Activated CD8-positive, alpha-beta T cell treated with anti-CD3 and anti-CD28 coated beads, Interleukin-2, amount 10 ng/mL, durations not matched to agents 7 days and 5 days (primary cell): ENCODE data around the gene PDCD11. TPM values are rescaled to one million over a fixed set of nuclear protein-coding genes. Genes with fewer than 3 reads are reported as not detected.

Source experiments
- ATAC-seq: fragments of 150-1000 bp; cut with Tn5 transposase; one replicate; pipeline ENCODE4 v1.10.0; 2021; ENCODE audit warnings: moderate library complexity
- CTCF ChIA-PET: fragments of 350-600 bp; sonication (Branson Sonifier 250); formaldehyde crosslinking; loops from one replicate; lab custom pipeline; 2021; ENCODE audit warnings: antibody characterized with exemption; lab: Charles Lee
- POLR2A ChIA-PET: fragments of 350-600 bp; sonication (Branson Sonifier 250); formaldehyde crosslinking; loops from one replicate; lab custom pipeline; 2021; ENCODE audit warnings: antibody characterized with exemption; lab: Charles Lee
- DNase-seq: peaks from one replicate; pipeline ENCODE4 v3.0.0-alpha.2; 2020
- H3K27ac Mint-ChIP-seq: one replicate; pipeline ENCODE4 v1.8.0; 2021; ENCODE audit warnings: mild to moderate bottlenecking, mixed read lengths
- H3K27me3 Mint-ChIP-seq: one replicate; pipeline ENCODE4 v1.8.0; 2021; ENCODE audit warnings: low read depth, mixed read lengths
- H3K36me3 Mint-ChIP-seq: one replicate; pipeline ENCODE4 v1.8.0; 2021; ENCODE audit warnings: low read depth, mixed read lengths
- H3K4me1 Mint-ChIP-seq: one replicate; pipeline ENCODE4 v1.8.0; 2021; ENCODE audit warnings: low read depth, mixed read lengths
- H3K4me3 Mint-ChIP-seq: one replicate; pipeline ENCODE4 v1.8.0; 2021; ENCODE audit warnings: mild to moderate bottlenecking, mixed read lengths
- H3K9me3 Mint-ChIP-seq: one replicate; pipeline ENCODE4 v1.8.0; 2022; ENCODE audit warnings: mixed read lengths; ENCODE audit not compliant: insufficient read depth
- total RNA-seq, 2 experiments: library from RNA; stranded (reverse); gene quantifications; one replicate each; pipeline ENCODE4 v1.2.3, GENCODE V29; 2021

The PDCD11 gene
- total RNA-seq, 2 experiments from 2014 or later, result 57.1 to 57.4 TPM

DNA sequence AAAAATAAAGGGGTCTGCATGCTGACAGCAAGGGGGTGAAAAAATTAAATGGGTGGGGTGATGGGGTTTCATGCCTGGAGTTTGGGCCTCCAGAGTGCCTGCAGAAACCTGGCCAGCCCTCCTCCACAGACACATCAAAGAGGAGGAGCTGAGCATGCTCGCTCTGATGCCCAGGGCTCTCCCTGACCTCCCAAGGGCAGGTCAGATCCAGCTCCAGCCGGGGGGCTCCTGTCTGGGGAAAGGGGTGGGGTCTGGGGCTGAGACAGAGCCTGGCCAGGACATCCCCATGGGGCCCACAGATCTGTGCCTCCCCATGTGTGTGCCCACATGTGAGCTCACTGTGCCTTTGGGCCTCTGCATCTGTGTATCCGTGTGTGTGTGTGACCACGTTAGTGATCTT lies 63.2 kb downstream of the PDCD11 start:
- ChIA-PET POLR2A (interaction anchor here (1.7 kb wide), 1 partner anchor 11 kb away, joined by 8 read pairs; no protein-coding TSS in a partner anchor), CTCF (interaction anchor here (1.1 to 1.9 kb wide), 4 partner anchors 10 to 44 kb away, joined by 3 to 9 read pairs (median 3); no protein-coding TSS in a partner anchor)
- H3K27me3 Mint-ChIP-seq, result no peaks in the 10 kb centered on the region
- H3K4me1 Mint-ChIP-seq, result peaks cover 54% of the 10 kb centered on the region
- no peak for DNase-seq
- peak; percentile 27 for ATAC-seq
- H3K27ac Mint-ChIP-seq, result peak overlapping the region; percentile 86
- peaks cover 4% of the 10 kb centered on the region for H3K36me3 Mint-ChIP-seq
- H3K9me3 Mint-ChIP-seq, result no peaks in the 10 kb centered on the region
- H3K4me3 Mint-ChIP-seq, result peak overlapping the region; percentile 57

DNA sequence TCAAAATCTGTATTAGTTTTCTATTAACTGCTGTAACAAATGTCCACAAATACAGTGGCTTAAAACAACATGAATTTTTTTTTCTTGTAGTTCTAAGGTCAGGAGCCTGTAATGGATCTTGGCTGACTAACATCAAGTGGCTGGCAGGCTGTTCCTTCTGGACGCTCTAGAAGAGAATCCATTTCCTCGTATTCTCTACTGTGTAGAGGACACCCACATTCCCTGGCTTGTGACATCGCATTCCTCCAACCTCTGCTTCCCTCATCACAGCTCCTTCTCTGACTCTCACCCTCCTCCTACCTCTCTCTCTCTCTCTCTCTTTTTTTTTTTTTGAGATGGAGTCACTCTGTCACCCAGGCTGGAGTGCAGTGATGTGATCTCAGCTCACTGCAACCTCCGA lies 67.1 kb downstream of the PDCD11 start:
- ChIA-PET POLR2A (interaction anchor here (0.9 kb wide), 1 partner anchor 10 kb away, joined by 3 read pairs; no protein-coding TSS in a partner anchor), CTCF (interaction anchor here (1.6 to 2.1 kb wide), 2 partner anchors 11 to 13 kb away, joined by 5 to 6 read pairs; partner anchors contain the start of gene CALHM2)
- Mint-ChIP-seq H3K9me3 (no peaks in the 10 kb centered on the region), H3K27ac (no peak overlapping the region), H3K4me1 (peaks cover 65% of the 10 kb centered on the region), H3K27me3 (no peaks in the 10 kb centered on the region), H3K36me3 (peaks cover 4% of the 10 kb centered on the region), H3K4me3 (no peak overlapping the region)
- ATAC-seq (no peak), DNase-seq (no peak)

DNA sequence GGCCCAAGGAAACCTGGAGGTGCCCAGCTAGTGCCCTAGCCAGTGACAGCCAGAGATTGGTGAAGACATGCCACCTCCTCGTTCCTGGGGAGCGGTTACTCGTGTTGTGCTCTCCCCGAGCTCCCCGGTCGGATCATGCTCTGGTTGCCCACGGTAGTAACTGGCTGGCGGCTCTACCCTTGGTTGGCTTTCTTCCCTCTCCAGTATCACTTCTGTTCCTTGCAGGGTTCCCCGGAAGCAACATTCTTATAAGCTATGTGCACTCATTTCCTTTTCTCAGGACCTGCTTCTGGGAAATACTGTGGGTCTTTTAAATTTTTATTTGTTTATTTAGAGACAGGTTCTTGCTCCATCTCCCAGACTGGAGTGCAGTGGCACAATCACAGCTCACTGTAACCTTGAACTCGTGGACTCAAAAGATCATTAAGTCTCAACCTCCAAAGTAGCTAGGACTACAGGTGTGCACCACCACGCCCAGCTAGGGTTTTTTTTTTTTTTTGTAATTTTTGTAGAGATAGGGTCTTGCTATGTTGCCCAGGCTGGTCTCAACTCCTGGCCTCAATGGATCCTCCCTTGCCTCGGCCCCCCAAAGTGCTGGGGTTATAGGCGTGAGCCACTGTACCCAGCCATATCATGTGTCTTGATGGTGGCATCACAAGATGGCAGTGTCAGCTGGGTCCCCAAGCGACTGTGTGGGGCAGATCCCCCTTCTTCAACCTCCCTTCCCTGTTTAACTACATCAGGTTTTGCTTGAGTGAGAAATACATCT lies 69.2 kb downstream of the PDCD11 start:
- DNase-seq (no peak), ATAC-seq (no peak)
- no peaks in the 10 kb centered on the region for H3K27me3 Mint-ChIP-seq
- ChIA-PET POLR2A (no interaction called here), CTCF (interaction anchor here (0.7 to 1.7 kb wide), 4 partner anchors 11 to 40 kb away, joined by 3 to 5 read pairs (median 3); no protein-coding TSS in a partner anchor)
- H3K9me3 Mint-ChIP-seq, result no peaks in the 10 kb centered on the region
- no peak overlapping the region for H3K4me3 Mint-ChIP-seq
- H3K27ac Mint-ChIP-seq, result no peak overlapping the region
- H3K36me3 Mint-ChIP-seq, result peaks cover 13% of the 10 kb centered on the region
- peaks cover 63% of the 10 kb centered on the region for H3K4me1 Mint-ChIP-seq

DNA sequence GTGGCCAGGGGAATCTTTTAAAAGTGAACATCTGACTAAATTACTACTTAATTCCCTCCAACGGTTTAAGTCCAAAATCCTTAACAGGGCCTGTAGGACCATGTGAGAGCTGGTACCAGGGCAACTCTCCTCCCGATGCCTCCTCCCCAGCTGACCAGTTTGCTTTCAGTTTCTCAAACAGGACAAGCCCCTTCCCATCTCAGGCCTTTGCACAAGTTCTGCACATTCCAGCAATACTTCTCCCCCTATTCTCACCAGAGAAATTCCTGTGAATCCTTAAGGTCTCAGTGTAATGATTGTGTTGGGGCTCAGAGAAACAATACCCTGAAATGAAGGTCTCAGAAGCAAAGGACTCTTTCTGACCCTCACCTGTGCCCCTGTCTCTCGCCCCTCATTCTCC lies 70.3 kb downstream of the PDCD11 start:
- H3K27ac Mint-ChIP-seq, result peak overlapping the region; percentile 70
- DNase-seq, result no peak
- H3K36me3 Mint-ChIP-seq, result peaks cover 15% of the 10 kb centered on the region
- H3K4me3 Mint-ChIP-seq, result no peak overlapping the region
- H3K4me1 Mint-ChIP-seq, result peaks cover 70% of the 10 kb centered on the region
- POLR2A ChIA-PET, result interaction anchor here (0.7 kb wide), 1 partner anchor 15 kb away, joined by 5 read pairs; the partner anchor contains the start of gene CALHM2
- ATAC-seq, result no peak
- H3K27me3 Mint-ChIP-seq, result no peaks in the 10 kb centered on the region
- no peaks in the 10 kb centered on the region for H3K9me3 Mint-ChIP-seq
- CTCF ChIA-PET, result interaction anchor here (1.0 to 1.7 kb wide), 2 partner anchors 15 to 19 kb away, joined by 3 to 5 read pairs; no protein-coding TSS in a partner anchor

DNA sequence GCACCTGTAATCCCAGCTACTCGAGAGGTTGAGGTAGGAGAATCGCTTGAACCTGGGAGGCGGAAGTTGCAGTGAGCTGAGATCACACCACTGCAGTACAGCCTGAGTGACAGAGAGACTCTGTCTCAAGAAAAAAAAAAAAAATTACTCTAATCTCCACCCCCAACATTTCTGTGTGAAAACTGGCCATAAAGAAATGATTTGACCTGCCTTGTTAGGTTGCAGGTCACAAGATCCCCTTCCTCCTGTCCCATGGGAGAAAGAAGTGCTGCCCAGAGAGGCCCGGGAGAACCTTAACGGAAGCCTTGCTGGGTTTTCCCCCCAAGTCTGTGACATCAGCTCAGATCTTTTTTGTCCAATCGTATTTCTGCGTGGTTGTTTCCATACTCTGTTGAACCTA lies 71.0 kb downstream of the PDCD11 start:
- Mint-ChIP-seq H3K27me3 (no peaks in the 10 kb centered on the region), H3K27ac (peak overlapping the region; percentile 63), H3K4me1 (peaks cover 77% of the 10 kb centered on the region), H3K4me3 (no peak overlapping the region), H3K9me3 (no peaks in the 10 kb centered on the region), H3K36me3 (peaks cover 15% of the 10 kb centered on the region)
- ATAC-seq (no peak), DNase-seq (no peak)
- POLR2A ChIA-PET, result interaction anchor here (0.7 kb wide), 1 partner anchor 16 kb away, joined by 5 read pairs; the partner anchor contains the start of gene CALHM2
- CTCF ChIA-PET, result interaction anchor here (1.0 kb wide), 1 partner anchor 16 kb away, joined by 5 read pairs; no protein-coding TSS in a partner anchor

GRCh38 chr10:103469201-103469600 lies 72.8 kb downstream of the PDCD11 start:
- peaks cover 84% of the 10 kb centered on the region for H3K4me1 Mint-ChIP-seq
- CTCF ChIA-PET, result interaction anchor here (0.7 to 1.2 kb wide), 4 partner anchors 10 to 17 kb away, joined by 3 to 6 read pairs (median 4); partner anchors contain the start of genes CALHM1 and CALHM2
- H3K27ac Mint-ChIP-seq, result peak overlapping the region; percentile 95

GRCh38 chr10:103470761-103471653 lies 74.6 kb downstream of the PDCD11 start:
- POLR2A ChIA-PET, result interaction anchor here (0.6 to 4.6 kb wide), 3 partner anchors 12 to 126 kb away, joined by 3 to 43 read pairs (median 8); partner anchors contain the start of genes CALHM1 and CALHM2
- H3K27me3 Mint-ChIP-seq, result no peaks in the 10 kb centered on the region
- H3K4me1 Mint-ChIP-seq, result peaks cover 84% of the 10 kb centered on the region

More at GRCh38 chr10:103469201-103469600, 72.8 kb downstream of the PDCD11 start:
- no peak for ATAC-seq
- Mint-ChIP-seq H3K9me3 (no peaks in the 10 kb centered on the region), H3K36me3 (peaks cover 15% of the 10 kb centered on the region), H3K27me3 (no peaks in the 10 kb centered on the region), H3K4me3 (no peak overlapping the region)
- no peak for DNase-seq
- POLR2A ChIA-PET, result interaction anchor here (1.4 to 4.6 kb wide), 2 partner anchors 14 to 17 kb away, joined by 3 to 43 read pairs; partner anchors contain the start of gene CALHM2

DNA sequence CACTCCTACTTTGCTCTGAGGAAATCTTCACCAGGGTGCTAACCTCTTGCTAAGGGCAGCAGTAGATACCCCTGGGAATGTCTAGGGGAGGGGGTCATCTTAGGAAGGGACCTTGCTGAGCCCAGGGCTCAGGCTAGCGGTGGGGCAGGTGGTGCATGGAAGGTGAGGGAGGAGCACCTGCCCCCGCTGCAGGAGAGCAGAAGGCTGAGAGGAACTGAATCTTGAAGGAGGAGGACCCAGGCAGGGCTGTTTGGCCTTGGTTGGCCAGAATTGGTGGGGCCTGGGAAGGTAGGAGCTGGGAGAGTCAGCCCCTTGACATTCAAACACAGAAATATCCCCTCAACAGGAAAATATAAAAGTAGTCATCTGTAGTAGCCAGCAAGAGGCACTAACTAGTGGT lies 75.6 kb downstream of the PDCD11 start:
- no peaks in the 10 kb centered on the region for H3K27me3 Mint-ChIP-seq
- peaks cover 15% of the 10 kb centered on the region for H3K36me3 Mint-ChIP-seq
- H3K9me3 Mint-ChIP-seq, result no peaks in the 10 kb centered on the region
- DNase-seq (no peak), ATAC-seq (no peak)
- H3K4me3 Mint-ChIP-seq, result peak overlapping the region; percentile 74
- ChIA-PET CTCF (interaction anchor here (0.7 to 2.8 kb wide), 8 partner anchors 9 to 75 kb away, joined by 3 to 20 read pairs (median 9); partner anchors contain the start of genes ATP5MK, CALHM2 and PDCD11), POLR2A (interaction anchor here (0.9 to 4.6 kb wide), 3 partner anchors 13 to 76 kb away, joined by 3 to 43 read pairs (median 8); partner anchors contain the start of genes ATP5MK, CALHM1, CALHM2 and PDCD11)
- H3K4me1 Mint-ChIP-seq, result peaks cover 88% of the 10 kb centered on the region
- peak overlapping the region; percentile 95 for H3K27ac Mint-ChIP-seq

More at GRCh38 chr10:103470761-103471653, 74.6 kb downstream of the PDCD11 start:
- ATAC-seq, result peak; percentile 84
- peaks cover 15% of the 10 kb centered on the region for H3K36me3 Mint-ChIP-seq
- H3K9me3 Mint-ChIP-seq, result no peaks in the 10 kb centered on the region
- peak; percentile 96 for DNase-seq
- peak overlapping the region; percentile 95 for H3K27ac Mint-ChIP-seq
- peak overlapping the region; percentile 74 for H3K4me3 Mint-ChIP-seq
- CTCF ChIA-PET, result interaction anchor here (1.6 to 2.8 kb wide), 5 partner anchors 10 to 54 kb away, joined by 7 to 20 read pairs (median 11); partner anchors contain the start of gene CALHM2

GRCh38 chr10:103473261-103473671 lies 76.8 kb downstream of the PDCD11 start:
- ATAC-seq, result no peak
- peaks cover 81% of the 10 kb centered on the region for H3K4me1 Mint-ChIP-seq
- H3K9me3 Mint-ChIP-seq, result no peaks in the 10 kb centered on the region
- no peak overlapping the region for H3K4me3 Mint-ChIP-seq
- POLR2A ChIA-PET, result interaction anchor here (4.6 kb wide), 1 partner anchor 21 kb away, joined by 43 read pairs; the partner anchor contains the start of gene CALHM2
- no peak for DNase-seq
- CTCF ChIA-PET, result interaction anchor here (1.2 to 5.4 kb wide), 5 partner anchors 8 to 56 kb away, joined by 3 to 51 read pairs (median 13); partner anchors contain the start of gene CALHM2
- H3K36me3 Mint-ChIP-seq, result peaks cover 12% of the 10 kb centered on the region
- H3K27ac Mint-ChIP-seq, result peak overlapping the region; percentile 61
- H3K27me3 Mint-ChIP-seq, result no peaks in the 10 kb centered on the region

DNA sequence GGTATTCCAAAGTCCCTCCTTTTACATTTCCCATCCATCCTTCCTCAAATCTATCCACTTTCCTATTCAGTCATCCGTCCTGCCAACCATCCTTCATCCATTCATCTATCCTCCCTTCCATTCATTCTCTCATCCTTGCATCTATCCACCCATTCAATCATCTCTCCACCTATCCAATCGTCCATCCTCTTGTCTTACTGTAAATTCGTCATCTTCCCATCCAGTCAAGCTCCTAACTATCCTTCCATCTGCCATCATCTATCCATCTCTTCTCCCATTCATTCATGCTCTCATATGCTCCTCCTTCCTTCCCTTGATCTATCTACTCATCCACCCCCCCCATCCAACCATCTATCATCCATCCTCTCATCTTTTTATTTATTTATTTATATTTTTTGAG lies 77.7 kb downstream of the PDCD11 start:
- H3K27me3 Mint-ChIP-seq, result no peaks in the 10 kb centered on the region
- no peak overlapping the region for H3K4me3 Mint-ChIP-seq
- ChIA-PET POLR2A (interaction anchor here (4.2 kb wide), 1 partner anchor 24 kb away, joined by 19 read pairs; no protein-coding TSS in a partner anchor), CTCF (interaction anchor here (1.8 to 5.4 kb wide), 3 partner anchors 11 to 57 kb away, joined by 18 to 54 read pairs (median 51); partner anchors contain the start of gene CALHM2)
- no peaks in the 10 kb centered on the region for H3K9me3 Mint-ChIP-seq
- ATAC-seq (no peak), DNase-seq (no peak)
- peaks cover 11% of the 10 kb centered on the region for H3K36me3 Mint-ChIP-seq
- peaks cover 77% of the 10 kb centered on the region for H3K4me1 Mint-ChIP-seq
- peak overlapping the region; percentile 5 for H3K27ac Mint-ChIP-seq
